Measurements from ENCODE around the gene TTC7B. TPM values are rescaled to one million over a fixed set of nuclear protein-coding genes. Genes with fewer than 3 reads are reported as not detected.

The TTC7B gene
- total and polyA plus RNA-seq, 2 of the 8 experiments (the other 6 are each of a cell fraction or from before 2014, with no cell fraction given), result 23.7 to 34.0 TPM

GRCh38 chr14:90837355-90837754 is 21.1 kb upstream of the TTC7B start:
- no peak overlapping the region for H3K56ac ChIP-seq (replicated peaks; ENCODE audit: insufficient read length, low read depth, low read length)
- H3K23ac ChIP-seq (ENCODE audit: insufficient read length), result no peak overlapping the region
- no peak overlapping the region for H3K4me2 ChIP-seq (ENCODE audit: insufficient read depth in 1 of 2, low read depth in 2 of 2, low read length in 2 of 2)
- H3K23me2 ChIP-seq (ENCODE audit: low read depth, low read length), result no peaks in the 10 kb centered on the region
- no peaks in the 10 kb centered on the region for H3K79me1 ChIP-seq (ENCODE audit: low read depth, low read length)
- H3K4ac ChIP-seq (replicated peaks; ENCODE audit: insufficient read length, low read depth, low read length), result no peak overlapping the region
- no peaks in the 10 kb centered on the region for H3K4me1 ChIP-seq (replicated peaks in 1 of 4; ENCODE audit: control insufficient read depth in 3 of 4, insufficient read depth in 4 of 4, low read length in 3 of 4)
- POLR2A ChIA-PET (ENCODE audit: partially characterized antibody), result no interaction called here
- H4K8ac ChIP-seq (ENCODE audit: extremely low read depth, insufficient read depth, low read length), result no peak overlapping the region
- H4K5ac ChIP-seq (ENCODE audit: insufficient read length, low read depth, low read length), result no peak overlapping the region
- H3K4me3 ChIP-seq (ENCODE audit: extremely low read depth in 1 of 4, insufficient read depth in 2 of 4, low read depth in 3 of 4, low read length in 4 of 4), result no peak overlapping the region
- H3K36me3 ChIP-seq (ENCODE audit: control insufficient read depth in 2 of 4, insufficient read depth in 4 of 4, low read length in 3 of 4), result no peaks in the 10 kb centered on the region
- CTCF ChIA-PET (ENCODE audit: partially characterized antibody), result no interaction called here
- no peak overlapping the region for H2BK120ac ChIP-seq (replicated peaks; ENCODE audit: low read depth, low read length)
- H2BK20ac ChIP-seq (ENCODE audit: low read length), result no peak overlapping the region
- no peak overlapping the region for H2AFZ ChIP-seq (ENCODE audit: low read length)
- H3K27ac ChIP-seq (ENCODE audit: low read depth, low read length), result no peak overlapping the region
- no peaks in the 10 kb centered on the region for H3K9me3 ChIP-seq (ENCODE audit: insufficient read depth in 2 of 2, low read depth in 1 of 2, low read length in 1 of 2)
- H4K20me1 ChIP-seq (replicated peaks in 1 of 2; ENCODE audit: control insufficient read depth in 1 of 2, insufficient read depth in 2 of 2, low read length in 2 of 2), result no peaks in the 10 kb centered on the region
- FAIRE-seq (no peak), DNase-seq (ENCODE audit: low read depth in 1 of 2, low spot score in 2 of 2) (no peak)
- no peak overlapping the region for H4K91ac ChIP-seq (replicated peaks; ENCODE audit: insufficient read length, low read length)
- H2BK5ac ChIP-seq (ENCODE audit: low read depth, low read length), result no peak overlapping the region
- no peak overlapping the region for H3K9ac ChIP-seq (replicated peaks in 1 of 4; ENCODE audit: extremely low read depth in 1 of 4, low read depth in 3 of 4, low read length in 3 of 4)
- H3K79me2 ChIP-seq (ENCODE audit: control insufficient read depth in 1 of 2, insufficient read depth in 2 of 2, low read length in 2 of 2), result no peaks in the 10 kb centered on the region
- no peak overlapping the region for H2AK5ac ChIP-seq (ENCODE audit: low read depth, low read length)
- no peak overlapping the region for H2BK12ac ChIP-seq (ENCODE audit: low read depth, low read length)
- no peak overlapping the region for H3K18ac ChIP-seq (ENCODE audit: extremely low read depth, low read length)
- H2BK15ac ChIP-seq (ENCODE audit: low read length), result no peak overlapping the region
- H3K27me3 ChIP-seq (replicated peaks in 1 of 4; ENCODE audit: control insufficient read depth in 3 of 4, extremely low read depth in 1 of 4, insufficient read depth in 3 of 4, low read length in 3 of 4), result peaks cover 0 to 1% (median 0%) of the 10 kb centered on the region in 4 experiments; a peak in 1 of 7 replicates
- H3K14ac ChIP-seq (ENCODE audit: insufficient read length), result no peak overlapping the region
- WGBS, 2 experiments (ENCODE audit: extremely low coverage in 1 of 2, insufficient coverage in 1 of 2, insufficient read length in 1 of 2, insufficient replicate concordance in 2 of 2, low coverage in 1 of 2, low lambda C conversion rate in 2 of 2, missing lambda C conversion rate in 1 of 2), result 85% methylated on average over 9 of the region's 9 CpGs; no CpG with 5 or more reads in 1 of the 2 experiments
- no peak for TF ChIP-seq EGR1 (IDR thresholded peaks at IDR 0.05; ENCODE audit: borderline replicate concordance, low read depth, low read length)
- no peak for TF ChIP-seq TAF7 (optimal IDR thresholded peaks at IDR 0.05; ENCODE audit: borderline replicate concordance, low read depth, low read length)
- no peak for TF ChIP-seq HDAC6 (IDR thresholded peaks at IDR 0.05; ENCODE audit: low read depth, low read length)
- TF ChIP-seq ZNF274 (IDR thresholded peaks at IDR 0.05; ENCODE audit: borderline replicate concordance, extremely low read depth, low read length), result no peak
- TF ChIP-seq RBBP5 (IDR thresholded peaks at IDR 0.05; ENCODE audit: borderline replicate concordance, low read depth, low read length), result no peak
- no peak for TF ChIP-seq GABPA (IDR thresholded peaks at IDR 0.05; ENCODE audit: borderline replicate concordance, insufficient read depth, low read length)
- no peak for TF ChIP-seq SP2 (IDR thresholded peaks at IDR 0.05; ENCODE audit: low read length)
- TF ChIP-seq GTF2F1 (IDR thresholded peaks at IDR 0.05; ENCODE audit: borderline replicate concordance, low read depth, low read length), result no peak
- no peak for TF ChIP-seq SUZ12 (IDR thresholded peaks at IDR 0.05; ENCODE audit: low read length)
- TF ChIP-seq SRF (IDR thresholded peaks at IDR 0.05; ENCODE audit: low read depth, low read length), result no peak
- TF ChIP-seq TEAD4 (IDR thresholded peaks at IDR 0.05; ENCODE audit: low read depth, low read length), result no peak
- no peak for TF ChIP-seq MAFK (IDR thresholded peaks at IDR 0.05; ENCODE audit: low read depth, low read length)
- TF ChIP-seq TBP (IDR thresholded peaks at IDR 0.05; ENCODE audit: low read depth, low read length), result no peak
